ENCODE data around the gene HSD17B1. TPM values are rescaled to one million over a fixed set of nuclear protein-coding genes. Genes with fewer than 3 reads are reported as not detected.

Gene HSD17B1
- total and polyA plus RNA-seq, 2 of the 13 experiments (the other 11 are each of a cell fraction or from before 2014, with no cell fraction given) = 0.54 to 0.93 TPM

DNA sequence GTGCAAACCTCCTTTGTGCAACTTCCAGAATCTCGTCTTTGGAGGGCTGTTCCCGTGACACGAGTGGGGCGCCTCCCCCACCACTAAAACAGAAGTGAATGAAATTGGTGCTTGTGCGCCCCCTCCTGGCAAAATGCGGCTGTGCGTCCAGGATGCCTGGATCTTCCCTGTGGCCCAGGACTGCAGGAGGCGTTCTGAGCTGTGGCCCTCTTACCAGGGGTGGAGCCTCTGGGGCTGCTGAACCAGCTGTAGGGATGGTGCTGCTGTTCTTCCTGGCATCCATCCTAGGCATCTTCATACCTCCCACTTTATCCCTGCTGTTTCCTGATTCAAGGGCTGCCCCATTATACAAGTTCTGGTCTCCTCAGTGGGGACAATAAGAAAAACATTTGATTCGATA, 35.2 kb upstream of the HSD17B1 start (continued):
- TF ChIP-seq EP300 (IDR thresholded peaks at IDR 0.05; ENCODE audit: low read depth in 2 of 2, low read length in 2 of 2) (no peak), EP300 (CRISPR knock-in tag; IDR thresholded peaks at IDR 0.05; ENCODE audit: borderline replicate concordance) (no peak), ARNT (IDR thresholded peaks at IDR 0.05) (no peak), ATF1 (CRISPR knock-in tag; IDR thresholded peaks at IDR 0.05) (no peak), ZNF383 (CRISPR knock-in tag; IDR thresholded peaks at IDR 0.05; ENCODE audit: borderline replicate concordance) (peak; percentile 67; the same call in 1 of the 2 replicates), NAIF1 (CRISPR knock-in tag; IDR thresholded peaks at IDR 0.05; ENCODE audit: borderline replicate concordance) (no peak), ZNF646 (CRISPR knock-in tag; IDR thresholded peaks at IDR 0.05) (no peak), NONO (IDR thresholded peaks at IDR 0.05) (no peak), NONO (CRISPR knock-in tag; conservative IDR thresholded peaks at IDR 0.05) (no peak), ISL2 (CRISPR knock-in tag; IDR thresholded peaks at IDR 0.05) (no peak), EEA1 (CRISPR knock-in tag; IDR thresholded peaks at IDR 0.05; ENCODE audit: borderline replicate concordance) (no peak), ZBTB3 (CRISPR knock-in tag; IDR thresholded peaks at IDR 0.05; ENCODE audit: borderline replicate concordance, low read depth) (no peak), SP2 (CRISPR knock-in tag; IDR thresholded peaks at IDR 0.05) (no peak), FOSL1 (CRISPR knock-in tag; IDR thresholded peaks at IDR 0.05; ENCODE audit: borderline replicate concordance) (no peak), ZSCAN30 (CRISPR knock-in tag; IDR thresholded peaks at IDR 0.05) (no peak), TRIM24 (CRISPR knock-in tag; IDR thresholded peaks at IDR 0.05) (0 out of 2 replicates have a peak, but pooled peaks have one; percentile 21), CHCHD3 (CRISPR knock-in tag; IDR thresholded peaks at IDR 0.05) (no peak), HHEX (CRISPR knock-in tag; IDR thresholded peaks at IDR 0.05) (no peak), ZNF749 (CRISPR knock-in tag; IDR thresholded peaks at IDR 0.05; ENCODE audit: borderline replicate concordance) (no peak)
- TF ChIP-seq, protein P1, sequence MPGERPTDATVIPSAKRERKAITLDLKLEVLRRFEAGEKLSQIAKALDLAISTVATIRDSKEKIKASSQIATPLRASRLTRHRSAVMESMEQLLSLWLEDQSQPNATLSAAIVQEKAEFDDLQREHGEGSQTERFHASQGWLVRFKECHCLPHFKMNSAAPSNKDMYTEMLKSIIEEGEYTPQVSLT (CRISPR knock-in tag; IDR thresholded peaks at IDR 0.05; ENCODE audit: borderline replicate concordance, low read depth) = no peak
- TF ChIP-seq, protein P2, sequence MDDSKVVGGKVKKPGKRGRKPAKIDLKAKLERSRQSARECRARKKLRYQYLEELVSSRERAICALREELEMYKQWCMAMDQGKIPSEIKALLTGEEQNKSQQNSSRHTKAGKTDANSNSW (CRISPR knock-in tag; IDR thresholded peaks at IDR 0.05; ENCODE audit: borderline replicate concordance) = no peak
- TF ChIP-seq, protein P3, sequence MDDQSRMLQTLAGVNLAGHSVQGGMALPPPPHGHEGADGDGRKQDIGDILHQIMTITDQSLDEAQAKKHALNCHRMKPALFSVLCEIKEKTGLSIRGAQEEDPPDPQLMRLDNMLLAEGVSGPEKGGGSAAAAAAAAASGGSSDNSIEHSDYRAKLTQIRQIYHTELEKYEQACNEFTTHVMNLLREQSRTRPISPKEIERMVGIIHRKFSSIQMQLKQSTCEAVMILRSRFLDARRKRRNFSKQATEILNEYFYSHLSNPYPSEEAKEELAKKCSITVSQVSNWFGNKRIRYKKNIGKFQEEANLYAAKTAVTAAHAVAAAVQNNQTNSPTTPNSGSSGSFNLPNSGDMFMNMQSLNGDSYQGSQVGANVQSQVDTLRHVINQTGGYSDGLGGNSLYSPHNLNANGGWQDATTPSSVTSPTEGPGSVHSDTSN (CRISPR knock-in tag; IDR thresholded peaks at IDR 0.05; ENCODE audit: borderline replicate concordance) = no peak
- TF ChIP-seq, protein P4, sequence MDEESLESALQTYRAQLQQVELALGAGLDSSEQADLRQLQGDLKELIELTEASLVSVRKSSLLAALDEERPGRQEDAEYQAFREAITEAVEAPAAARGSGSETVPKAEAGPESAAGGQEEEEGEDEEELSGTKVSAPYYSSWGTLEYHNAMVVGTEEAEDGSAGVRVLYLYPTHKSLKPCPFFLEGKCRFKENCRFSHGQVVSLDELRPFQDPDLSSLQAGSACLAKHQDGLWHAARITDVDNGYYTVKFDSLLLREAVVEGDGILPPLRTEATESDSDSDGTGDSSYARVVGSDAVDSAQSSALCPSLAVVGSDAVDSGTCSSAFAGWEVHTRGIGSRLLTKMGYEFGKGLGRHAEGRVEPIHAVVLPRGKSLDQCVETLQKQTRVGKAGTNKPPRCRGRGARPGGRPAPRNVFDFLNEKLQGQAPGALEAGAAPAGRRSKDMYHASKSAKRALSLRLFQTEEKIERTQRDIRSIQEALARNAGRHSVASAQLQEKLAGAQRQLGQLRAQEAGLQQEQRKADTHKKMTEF (CRISPR knock-in tag; IDR thresholded peaks at IDR 0.05) = peak; percentile 73
